Ishikawa (cell line): ENCODE measurements around the gene ZNF132.

ENCODE experiments used
- CEBPB ChIP-seq: IDR thresholded peaks from 2 replicates; pipeline ENCODE4 v1.6.1; 2012
- CREB1 ChIP-seq: IDR thresholded peaks from 2 replicates; pipeline ENCODE4 v1.6.1; 2012; ENCODE audit warnings: low read depth
- EGR1 ChIP-seq: IDR thresholded peaks from 2 replicates; pipeline ENCODE4 v1.6.1; 2012
- EP300 ChIP-seq: IDR thresholded peaks from 2 replicates; pipeline ENCODE4 v1.6.1; 2012; ENCODE audit warnings: borderline replicate concordance
- FOXM1 ChIP-seq: IDR thresholded peaks from 2 replicates; pipeline ENCODE4 v1.6.1; 2012; ENCODE audit warnings: low read depth, borderline replicate concordance
- MAX ChIP-seq: IDR thresholded peaks from 2 replicates; pipeline ENCODE4 v1.6.1; 2012
- NFIC ChIP-seq: IDR thresholded peaks from 2 replicates; pipeline ENCODE4 v1.6.1; 2012
- RAD21 ChIP-seq: IDR thresholded peaks from 2 replicates; pipeline ENCODE4 v1.6.1; 2012; ENCODE audit warnings: low read depth
- REST ChIP-seq: IDR thresholded peaks from 2 replicates; pipeline ENCODE4 v1.6.1; 2012; ENCODE audit warnings: low read depth, mild to moderate bottlenecking
- TAF1 ChIP-seq: IDR thresholded peaks from 2 replicates; pipeline ENCODE4 v1.6.1; 2012; ENCODE audit warnings: low read depth, mild to moderate bottlenecking
- TCF12 ChIP-seq: IDR thresholded peaks from 2 replicates; pipeline ENCODE4 v1.6.1; 2012; ENCODE audit warnings: low read depth
- TEAD4 ChIP-seq: IDR thresholded peaks from 2 replicates; pipeline ENCODE4 v1.6.1; 2012
- USF1 ChIP-seq: IDR thresholded peaks from 2 replicates; pipeline ENCODE4 v1.6.1; 2012
- YY1 ChIP-seq: IDR thresholded peaks from 2 replicates; pipeline ENCODE4 v1.6.1; 2012; ENCODE audit warnings: low read depth
- ZBTB7A ChIP-seq: IDR thresholded peaks from 2 replicates; pipeline ENCODE4 v1.6.1; 2012; ENCODE audit warnings: low read depth

ZNF132 gene

GRCh38 chr19:58450856-58451357 lies 11.0 kb upstream of the ZNF132 start:
- TF ChIP-seq CREB1, result no peak
- peak; percentile 39; the same call in 1 of the 2 replicates for TF ChIP-seq NFIC

- TF ChIP-seq USF1, result 0 out of 2 replicates have a peak, but pooled peaks have one; percentile 11
These were observed 8.9 kb upstream of the ZNF132 start for GRCh38 chr19:58448860-58449259.

- TF ChIP-seq ZBTB7A (no peak), MAX (no peak), TEAD4 (no peak), CREB1 (no peak), YY1 (no peak)
These were observed 603 bp upstream of the ZNF132 start for GRCh38 chr19:58440556-58440955.

- no peak for TF ChIP-seq TCF12
- no peak for TF ChIP-seq ZBTB7A
- TF ChIP-seq CEBPB, result no peak
- no peak for TF ChIP-seq RAD21
- TF ChIP-seq TAF1, result no peak
- no peak for TF ChIP-seq NFIC
- TF ChIP-seq FOXM1, result no peak
- no peak for TF ChIP-seq EP300
These were observed 5.7 kb downstream of the ZNF132 start for GRCh38 chr19:58434217-58434616.

- TF ChIP-seq REST, result no peak
- TF ChIP-seq NFIC, result no peak
- no peak for TF ChIP-seq YY1
- no peak for TF ChIP-seq EP300
- no peak for TF ChIP-seq TEAD4
- TF ChIP-seq CREB1, result no peak
- TF ChIP-seq ZBTB7A, result no peak
- TF ChIP-seq TCF12, result no peak
- TF ChIP-seq FOXM1, result no peak
- TF ChIP-seq MAX, result no peak
- TF ChIP-seq USF1, result no peak
- no peak for TF ChIP-seq EGR1
- TF ChIP-seq TAF1, result no peak
- no peak for TF ChIP-seq CEBPB
- no peak for TF ChIP-seq RAD21
These were observed 10.2 kb downstream of the ZNF132 start for GRCh38 chr19:58429745-58430144.

GRCh38 chr19:58428617-58429016 lies 11.3 kb downstream of the ZNF132 start:
- TF ChIP-seq TCF12 (no peak), ZBTB7A (no peak), FOXM1 (no peak)

- no peak for TF ChIP-seq TCF12
- no peak for TF ChIP-seq TAF1
- TF ChIP-seq FOXM1, result no peak
- TF ChIP-seq ZBTB7A, result no peak
- TF ChIP-seq REST, result no peak
- TF ChIP-seq USF1, result no peak
These were observed 22.9 kb downstream of the ZNF132 start for GRCh38 chr19:58417071-58417470.
